Loucy (cell line): ENCODE results near the gene SYNE1.
A peak's percentile ranks its signal among the peaks of the same experiment; 100 is the strongest.

ENCODE experiments used
- H2AFZ ChIP-seq: fragments of 200-600 bp; sonication (generic); 2 replicates; pipeline ENCODE4 v1.6.0; 2016; ENCODE audit warnings: antibody characterized with exemption, mild to moderate bottlenecking, low read length, moderate library complexity
- H3F3A ChIP-seq: fragments of 200-600 bp; 2 replicates; pipeline ENCODE4 v1.6.0; 2016; ENCODE audit warnings: antibody characterized with exemption, low read depth, mild to moderate bottlenecking
- H3K27me3 ChIP-seq: fragments of 200-600 bp; sonication (generic); 2 replicates; pipeline ENCODE4 v1.6.1; 2014; ENCODE audit warnings: low read length, mild to moderate bottlenecking; ENCODE audit not compliant: insufficient read depth, poor library complexity, severe bottlenecking
- H3K36me3 ChIP-seq: fragments of 200-600 bp; sonication (generic); 2 replicates; pipeline ENCODE4 v1.6.1; 2016; ENCODE audit warnings: low read length; ENCODE audit not compliant: insufficient read depth
- H3K4me1 ChIP-seq: fragments of 200-600 bp; sonication (generic); 2 replicates; pipeline ENCODE4 v1.5.1; 2014; ENCODE audit warnings: low read length, mild to moderate bottlenecking; ENCODE audit not compliant: insufficient read depth, poor library complexity, severe bottlenecking
- H3K4me2 ChIP-seq: fragments of 200-600 bp; sonication (generic); 2 replicates; pipeline ENCODE4 v1.6.0; 2014; ENCODE audit warnings: antibody characterized with exemption, low read length, low read depth, mild to moderate bottlenecking; ENCODE audit not compliant: poor library complexity, severe bottlenecking
- H3K4me3 ChIP-seq: fragments of 200-600 bp; sonication (generic); 2 replicates; pipeline ENCODE4 v1.5.1; 2014; ENCODE audit warnings: low read length, mild to moderate bottlenecking, mixed read lengths; ENCODE audit not compliant: poor library complexity, severe bottlenecking
- H3K79me2 ChIP-seq: fragments of 200-600 bp; sonication (generic); 2 replicates; pipeline ENCODE4 v1.6.1; 2014; ENCODE audit warnings: low read length; ENCODE audit not compliant: insufficient read depth
- H3K9ac ChIP-seq: fragments of 200-600 bp; sonication (generic); 2 replicates; pipeline ENCODE4 v1.6.0; 2014; ENCODE audit warnings: mild to moderate bottlenecking, low read depth, low read length, moderate library complexity; ENCODE audit not compliant: poor library complexity, severe bottlenecking
- H3K9me2 ChIP-seq: fragments of 200-600 bp; sonication (generic); replicated peaks from 2 replicates; pipeline ENCODE4 v1.6.1; 2016; ENCODE audit warnings: low read depth, low read length, mixed read lengths
- H3K9me3 ChIP-seq: fragments of 200-600 bp; sonication (generic); 2 replicates; pipeline ENCODE4 v1.6.1; 2014; ENCODE audit warnings: mild to moderate bottlenecking, antibody characterized with exemption, low read length, low read depth; ENCODE audit not compliant: insufficient read depth
- H4K20me1 ChIP-seq: fragments of 200-600 bp; sonication (generic); 2 replicates; pipeline ENCODE4 v1.6.0; 2014; ENCODE audit warnings: antibody characterized with exemption, low read length, mild to moderate bottlenecking; ENCODE audit not compliant: insufficient read depth, poor library complexity, severe bottlenecking
- CTCF ChIP-seq: fragments of 200-600 bp; sonication (generic); conservative IDR thresholded peaks from 2 replicates; pipeline ENCODE4 v1.5.1; 2014; ENCODE audit warnings: mild to moderate bottlenecking, antibody characterized with exemption, low read length
- EZH2phosphoT487 ChIP-seq: fragments of 200-600 bp; IDR thresholded peaks from 2 replicates; pipeline ENCODE4 v1.6.1; 2018; ENCODE audit warnings: antibody characterized with exemption, mild to moderate bottlenecking, moderate library complexity, borderline replicate concordance

Gene SYNE1

GRCh38 chr6:152118678-152119077, 518.5 kb downstream of the SYNE1 start:
- no peaks in the 10 kb centered on the region for H3F3A ChIP-seq
- H3K27me3 ChIP-seq = no peaks in the 10 kb centered on the region
- H3K9ac ChIP-seq = no peak overlapping the region
- no peaks in the 10 kb centered on the region for H3K4me1 ChIP-seq
- H3K79me2 ChIP-seq = no peaks in the 10 kb centered on the region
- no peaks in the 10 kb centered on the region for H4K20me1 ChIP-seq
- no peaks in the 10 kb centered on the region for H3K9me2 ChIP-seq
- H2AFZ ChIP-seq = no peak overlapping the region
- H3K4me3 ChIP-seq = no peak overlapping the region
- no peak overlapping the region for H3K4me2 ChIP-seq
- peaks cover 6% of the 10 kb centered on the region; the same call in 1 of the 2 replicates for H3K36me3 ChIP-seq
- TF ChIP-seq EZH2phosphoT487 = no peak
- peak; percentile 27 for TF ChIP-seq CTCF
- H3K9me3 ChIP-seq = no peaks in the 10 kb centered on the region

- H3K79me2 ChIP-seq = no peaks in the 10 kb centered on the region
These were observed 518.9 kb downstream of the SYNE1 start for GRCh38 chr6:152118224-152118623.

GRCh38 chr6:152117156-152118133, 519.7 kb downstream of the SYNE1 start:
- H4K20me1 ChIP-seq = no peaks in the 10 kb centered on the region
- no peak overlapping the region for H3K4me3 ChIP-seq
- H2AFZ ChIP-seq = no peak overlapping the region
- TF ChIP-seq EZH2phosphoT487 (no peak), CTCF (no peak)
- no peaks in the 10 kb centered on the region for H3F3A ChIP-seq
- no peaks in the 10 kb centered on the region for H3K9me2 ChIP-seq
- H3K27me3 ChIP-seq = no peaks in the 10 kb centered on the region
- peaks cover 6% of the 10 kb centered on the region; the same call in 1 of the 2 replicates for H3K36me3 ChIP-seq
- no peaks in the 10 kb centered on the region for H3K79me2 ChIP-seq
- no peak overlapping the region for H3K4me2 ChIP-seq
- H3K9ac ChIP-seq = no peak overlapping the region
- H3K9me3 ChIP-seq = no peaks in the 10 kb centered on the region
- no peaks in the 10 kb centered on the region for H3K4me1 ChIP-seq

More at GRCh38 chr6:152118224-152118623, 518.9 kb downstream of the SYNE1 start:
- Histone ChIP-seq H3K27me3 (no peaks in the 10 kb centered on the region), H3K9me3 (no peaks in the 10 kb centered on the region), H3K4me2 (no peak overlapping the region), H3K4me1 (no peaks in the 10 kb centered on the region), H3K36me3 (peaks cover 6% of the 10 kb centered on the region; the same call in 1 of the 2 replicates), H3K4me3 (no peak overlapping the region), H3K9ac (no peak overlapping the region), H4K20me1 (no peaks in the 10 kb centered on the region), H2AFZ (no peak overlapping the region), H3F3A (no peaks in the 10 kb centered on the region), H3K9me2 (no peaks in the 10 kb centered on the region)
- no peak for TF ChIP-seq EZH2phosphoT487
- TF ChIP-seq CTCF = no peak
